NT2/D1 (cell line): Measurements from ENCODE around the gene RDH5.

ENCODE experiments used
- SUZ12 ChIP-seq: IDR thresholded peaks from 2 replicates; pipeline ENCODE4 v1.6.1; 2011; ENCODE audit not compliant: insufficient read length, insufficient read depth; ENCODE audit errors: extremely low read depth
- YY1 ChIP-seq: IDR thresholded peaks from 2 replicates; pipeline ENCODE4 v1.6.1; 2011; ENCODE audit not compliant: insufficient read length, insufficient read depth
- ZNF274 ChIP-seq: IDR thresholded peaks from 2 replicates; pipeline ENCODE4 v1.6.1; 2011; ENCODE audit warnings: mild to moderate bottlenecking, low read depth, low read length

- TF ChIP-seq YY1, result no peak
- no peak for TF ChIP-seq ZNF274
- TF ChIP-seq SUZ12, result no peak
These were observed 7.5 kb downstream of the RDH5 start for GRCh38 chr12:55727643-55728185.
